Thoracic aorta (tissue), 2 donors: ENCODE measurements around the gene APOF. TPM values are rescaled to one million over a fixed set of nuclear protein-coding genes. Genes with fewer than 3 reads are reported as not detected.
"Not testable (repeated sequence)": the region's sequence is repeated elsewhere in the genome, so short reads cannot be mapped to it uniquely, and the experiment has no call there.

Experiments
- ATAC-seq: fragments of 150-250 bp; one replicate; pipeline ENCODE4 v1.8.0; 2017; ENCODE audit warnings: low read depth; ENCODE audit not compliant: insufficient number of reproducible peaks, low FRiP score
- DNase-seq: peaks from one replicate; pipeline ENCODE4 v3.0.0-alpha.2; 2020; ENCODE audit warnings: low spot score
- H3K27ac ChIP-seq, 2 donors: fragments of 200-600 bp; sonication (generic); 1 replicate in 1 of 2; 2 replicates in 1 of 2; pipeline ENCODE4 v1.5.1; 2016; ENCODE audit warnings: mild to moderate bottlenecking in 2 of 2, moderate library complexity in 2 of 2
- H3K27me3 ChIP-seq: fragments of 200-600 bp; sonication (generic); replicated peaks from 2 replicates; pipeline ENCODE4 v1.6.0; 2016; ENCODE audit warnings: mild to moderate bottlenecking; ENCODE audit not compliant: insufficient read depth
- H3K36me3 ChIP-seq: fragments of 200-600 bp; sonication (generic); one replicate; pipeline ENCODE4 v1.5.1; 2016
- H3K4me1 ChIP-seq, 2 donors: fragments of 200-600 bp; sonication (generic); 1 replicate in 1 of 2; 2 replicates in 1 of 2; pipeline versions ENCODE4 v1.5.1 to v1.6.0; 2016; ENCODE audit warnings: low read depth in 2 of 2, mild to moderate bottlenecking in 1 of 2; ENCODE audit not compliant: control insufficient read depth in 1 of 2
- H3K4me3 ChIP-seq: fragments of 200-600 bp; sonication (generic); 2 replicates; pipeline ENCODE4 v1.5.1; 2016; ENCODE audit warnings: mild to moderate bottlenecking
- H3K9me3 ChIP-seq: fragments of 200-600 bp; sonication (generic); 2 replicates; pipeline ENCODE4 v1.5.1; 2016
- CTCF ChIP-seq: fragments of 200-600 bp; sonication (generic); IDR thresholded peaks from one replicate; pipeline ENCODE4 v1.5.1; 2019; ENCODE audit warnings: antibody characterized with exemption
- total RNA-seq, 2 donors: library from RNA; depleted of rRNA; stranded (reverse); fragments of >200 nt; gene quantifications; one replicate each; pipeline versions ENCODE4 v1.1.0 to v1.2.3, GENCODE V29; 2016

The APOF gene
- total RNA-seq, 2 donors from 2014 or later, result not detected

GRCh38 chr12:56337753-56338251 is 24.9 kb downstream of the APOF start:
- H3K27ac ChIP-seq, result no peak overlapping the region
- peaks cover 3% of the 10 kb centered on the region for H3K36me3 ChIP-seq
- DNase-seq, result no peak
- no peaks in the 10 kb centered on the region for H3K27me3 ChIP-seq
- no peak for TF ChIP-seq CTCF
- H3K4me1 ChIP-seq, result peaks cover 3 to 7% of the 10 kb centered on the region in 2 donors
- no peak overlapping the region for H3K4me3 ChIP-seq
- H3K9me3 ChIP-seq, result no peaks in the 10 kb centered on the region
- ATAC-seq, result no peak

- no peaks in the 10 kb centered on the region for H3K27me3 ChIP-seq
- DNase-seq (no peak), ATAC-seq (no peak)
- H3K27ac ChIP-seq, result no peak overlapping the region
- H3K4me3 ChIP-seq, result no peak overlapping the region
- H3K9me3 ChIP-seq, result no peaks in the 10 kb centered on the region
- TF ChIP-seq CTCF, result no peak
- no peaks in the 10 kb centered on the region for H3K36me3 ChIP-seq
- peaks cover 3 to 11% of the 10 kb centered on the region in 2 donors for H3K4me1 ChIP-seq
Observed at GRCh38 chr12:56336361-56337167, 26.1 kb downstream of the APOF start.

- not testable (repeated sequence) for H3K4me3 ChIP-seq, H3K27ac ChIP-seq, H3K27me3 ChIP-seq, DNase-seq, ATAC-seq, H3K9me3 ChIP-seq, H3K36me3 ChIP-seq
- peaks cover 3 to 11% of the 10 kb centered on the region in 2 donors for H3K4me1 ChIP-seq
Observed at GRCh38 chr12:56335527-56335926, 27.1 kb downstream of the APOF start.

GRCh38 chr12:56334490-56334793 is 28.2 kb downstream of the APOF start:
- DNase-seq (no peak), ATAC-seq (peak; percentile 6)
- no peak for TF ChIP-seq CTCF
- Histone ChIP-seq H3K27ac (peak overlapping the region; percentile 91 to 93), H3K36me3 (no peaks in the 10 kb centered on the region), H3K4me3 (peak overlapping the region; percentile 78), H3K4me1 (peaks cover 3 to 11% of the 10 kb centered on the region in 2 donors), H3K27me3 (no peaks in the 10 kb centered on the region), H3K9me3 (no peaks in the 10 kb centered on the region)

- Histone ChIP-seq H3K9me3 (no peaks in the 10 kb centered on the region), H3K36me3 (no peaks in the 10 kb centered on the region), H3K27me3 (no peaks in the 10 kb centered on the region), H3K27ac (peak within 1 kb of the TSS; percentile 91 to 93), H3K4me1 (peaks cover 3 to 11% of the 10 kb centered on the region in 2 donors), H3K4me3 (peak within 1 kb of the TSS; percentile 78)
- TF ChIP-seq CTCF, result peak; percentile 59
- DNase-seq (peak; percentile 84), ATAC-seq (peak; percentile 93)
Observed at GRCh38 chr12:56333679-56334489, 28.8 kb downstream of the APOF start, which contains the start of gene PAN2. Gene PAN2 (minus strand): TSS chr12:56334000. CDS start chr12:56333094, 906 bp downstream.
